Activated CD8-positive, alpha-beta memory T cell treated with anti-CD3 and anti-CD28 coated beads, Interleukin-2, amount 50 U/mL, for 48 hours (primary cell): ENCODE measurements around the gene GPR137B.
A peak's percentile ranks its signal among the peaks of the same experiment; 100 is the strongest.

ENCODE experiments used
- DNase-seq: peaks from one replicate; pipeline ENCODE4 v3.0.0-alpha.2; 2020

The GPR137B gene

GRCh38 chr1:236142253-236143103 lies at the start of gene GPR137B:
GPR137B (plus strand) TSS chr1:236142539; CDS start chr1:236142623, 84 bp downstream.
- peak; percentile 78 for DNase-seq

DNA sequence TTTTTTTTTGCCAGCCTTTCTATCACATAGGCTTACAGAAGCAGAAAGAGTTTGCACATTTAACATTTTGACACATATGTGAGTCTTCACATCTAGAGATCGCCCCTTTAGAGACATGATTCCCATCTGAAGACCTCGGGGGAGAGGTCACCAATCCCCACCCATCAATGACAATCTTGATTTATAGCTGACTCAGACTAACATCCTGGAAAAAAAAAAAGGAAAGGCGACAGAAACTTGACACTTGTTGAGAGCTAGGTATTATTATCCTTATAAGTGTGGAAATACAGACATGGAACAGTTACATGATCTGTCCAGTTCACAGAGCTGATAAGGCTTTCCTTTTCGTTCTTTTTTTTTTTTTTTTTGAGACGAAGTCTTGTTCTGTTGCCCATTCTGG lies 49.4 kb upstream of the GPR137B start:
- no peak for DNase-seq

- DNase-seq, result no peak
These were observed 46.4 kb upstream of the GPR137B start for GRCh38 chr1:236095705-236096520.

GRCh38 chr1:236096660-236097482 lies 45.5 kb upstream of the GPR137B start:
- DNase-seq, result peak; percentile 93

GRCh38 chr1:236098267-236098666 lies 44.1 kb upstream of the GPR137B start:
- DNase-seq, result no peak

DNA sequence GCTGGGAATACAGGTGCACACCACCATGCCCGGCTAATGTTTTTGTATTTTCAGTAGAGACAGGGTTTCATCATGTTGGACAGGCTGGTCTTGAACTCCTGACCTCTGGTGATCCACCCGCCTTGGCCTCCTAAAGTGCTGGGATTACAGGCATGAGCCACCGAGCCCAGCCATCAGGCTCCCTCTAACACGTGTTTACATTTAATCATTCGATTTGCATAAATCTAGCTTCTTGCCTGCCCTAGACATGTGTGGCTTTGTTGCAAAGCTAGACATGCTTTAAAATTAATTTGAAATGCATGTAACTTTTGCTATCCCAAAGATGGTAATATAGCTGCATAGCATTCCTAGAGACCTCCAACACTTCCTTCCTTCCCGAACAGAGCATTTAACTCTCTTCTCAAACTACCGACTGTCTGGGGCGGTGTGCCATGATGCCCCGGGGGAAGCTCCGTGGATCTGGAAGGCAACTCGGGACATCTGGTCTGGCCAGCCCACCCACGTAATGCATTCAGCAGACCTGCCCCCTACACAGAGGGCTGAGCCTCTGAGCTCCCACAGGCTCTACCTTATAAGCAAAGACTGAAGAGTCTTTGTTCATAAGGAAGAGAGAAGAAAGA lies 42.9 kb upstream of the GPR137B start:
- no peak for DNase-seq

GRCh38 chr1:236100799-236101198 lies 41.5 kb upstream of the GPR137B start:
- no peak for DNase-seq

- no peak for DNase-seq
These were observed 40.8 kb upstream of the GPR137B start for GRCh38 chr1:236101233-236102200.

- no peak for DNase-seq
These were observed 39.7 kb upstream of the GPR137B start for GRCh38 chr1:236102611-236103010.

DNA sequence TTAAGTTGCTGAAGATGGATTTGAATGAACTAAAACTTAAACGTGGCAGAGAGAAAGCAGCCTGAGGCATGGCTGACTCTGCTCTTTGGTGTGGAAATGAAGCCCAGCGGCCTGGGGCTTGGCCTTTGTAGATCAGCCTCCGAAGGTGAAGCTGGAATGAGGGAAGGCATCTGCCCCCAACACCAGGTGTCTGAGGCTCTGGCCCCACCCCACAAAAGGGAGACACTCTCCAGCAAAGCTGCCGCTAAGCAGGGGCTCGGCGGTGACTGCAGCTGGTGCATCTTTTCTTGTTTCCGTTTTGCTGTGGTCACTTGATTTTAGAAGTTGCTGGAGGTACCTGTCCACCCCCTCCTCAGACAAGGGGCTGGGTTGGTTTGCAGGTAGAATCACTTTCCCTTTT lies 39.3 kb upstream of the GPR137B start:
- DNase-seq, result no peak

- DNase-seq, result peak; percentile 77
These were observed 38.6 kb upstream of the GPR137B start for GRCh38 chr1:236103646-236104218.

DNA sequence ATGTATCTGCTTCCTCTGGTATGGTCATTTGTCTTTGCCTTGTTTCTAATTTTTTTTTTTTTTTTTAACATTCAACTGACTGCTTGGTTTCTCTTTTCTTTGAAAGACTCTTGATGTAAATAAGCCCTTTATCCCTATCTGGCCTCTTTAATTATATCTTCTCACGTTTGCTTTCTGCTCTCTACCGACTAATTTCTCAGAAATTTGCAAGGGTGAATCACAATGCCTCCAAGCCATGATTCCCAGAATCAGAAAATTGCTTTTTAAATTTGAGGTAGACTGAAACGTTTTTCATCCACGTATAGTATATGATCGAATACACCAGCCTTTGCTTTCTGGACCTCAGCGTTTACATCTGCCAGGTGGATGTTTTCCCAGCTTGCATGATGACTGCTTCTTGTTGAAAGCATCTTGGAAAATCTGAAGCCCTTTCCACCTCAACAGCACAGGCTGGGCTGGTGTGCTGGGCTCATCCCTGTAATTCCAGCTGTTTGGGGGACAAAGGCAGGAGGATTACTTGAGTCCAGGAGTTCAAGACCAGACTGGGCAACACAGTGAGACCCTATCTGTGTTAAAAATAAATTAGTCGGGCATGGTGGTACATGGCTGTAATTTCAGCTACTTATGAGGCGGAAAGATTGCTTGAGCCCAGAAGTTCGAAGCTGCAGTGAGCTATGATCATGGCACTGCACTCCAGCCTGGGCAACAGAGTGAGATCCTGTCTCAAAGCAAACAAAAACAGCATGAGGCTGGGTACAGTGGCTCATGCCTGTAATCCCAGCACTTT lies 35.0 kb upstream of the GPR137B start:
- DNase-seq, result no peak

DNA sequence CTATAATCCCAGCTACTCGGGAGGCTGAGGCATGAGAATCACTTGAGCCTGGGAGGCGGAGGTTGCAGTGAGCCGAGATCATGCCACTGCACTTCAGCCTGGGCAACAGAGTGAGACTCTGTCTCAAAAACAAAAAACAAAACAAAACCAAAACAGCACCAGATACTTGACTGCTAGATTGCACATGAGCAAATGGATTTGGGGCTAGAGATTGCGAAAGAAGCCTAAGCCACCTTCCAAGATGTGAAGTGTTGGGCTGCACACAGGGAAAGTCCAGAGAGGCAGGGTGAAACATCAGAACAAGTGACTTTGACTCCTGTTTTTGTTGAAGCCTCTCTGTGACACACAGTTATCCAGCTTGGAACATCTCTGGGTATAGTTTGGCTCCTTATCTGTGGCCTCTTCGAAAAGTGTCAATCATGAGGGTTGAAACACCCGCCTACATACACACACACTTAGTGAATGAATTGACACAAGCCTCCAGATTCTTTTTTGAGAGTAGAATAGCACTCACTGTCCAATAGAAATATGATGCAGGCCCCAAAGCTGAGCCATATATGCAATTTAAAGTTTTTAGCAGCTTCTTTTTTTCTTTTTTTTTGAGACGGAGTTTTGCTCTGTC lies 34.2 kb upstream of the GPR137B start:
- no peak for DNase-seq

DNA sequence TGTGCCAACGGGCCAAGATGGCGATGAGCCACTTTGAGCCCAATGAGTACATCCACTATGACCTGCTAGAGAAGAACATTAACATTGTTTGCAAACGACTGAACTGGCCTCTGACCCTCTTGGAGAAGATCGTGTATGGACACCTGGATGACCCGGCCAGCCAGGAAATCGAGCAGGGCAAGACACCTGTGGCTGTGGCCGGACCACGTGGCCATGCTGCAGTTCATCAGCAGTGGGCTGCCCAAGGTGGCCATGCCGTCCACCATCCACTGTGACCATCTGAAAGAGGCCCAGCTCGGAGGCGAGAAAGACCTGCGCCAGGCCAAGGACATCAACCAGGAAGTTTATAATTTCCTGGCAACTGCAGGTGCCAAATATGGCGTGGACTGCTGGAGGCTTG lies 32.2 kb upstream of the GPR137B start:
- DNase-seq, result no peak

DNA sequence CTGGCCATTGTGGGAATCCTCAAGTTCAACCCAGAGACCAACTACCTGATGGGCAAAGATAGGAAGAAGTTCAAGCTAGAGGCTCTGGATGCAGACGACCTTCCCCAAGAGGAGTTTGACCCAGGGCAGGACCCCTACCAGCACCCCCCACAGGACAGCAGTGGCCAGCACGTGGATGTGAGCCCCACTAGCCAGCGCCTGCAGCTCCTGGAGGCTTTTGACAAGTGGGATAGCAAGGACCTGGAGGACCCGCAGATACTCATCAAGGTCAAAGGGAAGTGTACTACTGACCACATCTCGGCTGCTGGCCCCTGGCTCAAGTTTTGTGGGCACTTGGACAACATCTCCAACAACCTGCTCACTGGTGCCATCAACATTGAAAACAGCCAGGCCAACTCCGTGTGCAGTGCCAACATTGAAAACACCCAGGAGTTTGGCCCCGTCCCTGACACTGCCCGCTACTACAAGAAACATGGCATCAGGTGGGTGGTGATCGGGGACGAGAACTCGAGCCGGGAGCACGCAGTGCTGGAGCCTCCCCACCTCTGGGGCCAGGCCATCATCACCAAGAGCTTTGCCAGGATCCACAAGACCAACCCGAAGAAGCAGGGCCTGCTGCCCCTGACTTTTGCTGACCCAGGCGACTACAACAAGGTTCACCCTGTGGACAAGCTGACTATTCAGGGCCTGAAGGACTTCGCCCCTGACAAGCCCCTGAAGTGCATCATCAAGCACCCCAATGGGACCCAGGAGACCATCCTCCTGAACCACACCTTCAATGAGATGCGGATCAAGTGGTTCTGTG lies 30.6 kb upstream of the GPR137B start:
- DNase-seq, result no peak

DNA sequence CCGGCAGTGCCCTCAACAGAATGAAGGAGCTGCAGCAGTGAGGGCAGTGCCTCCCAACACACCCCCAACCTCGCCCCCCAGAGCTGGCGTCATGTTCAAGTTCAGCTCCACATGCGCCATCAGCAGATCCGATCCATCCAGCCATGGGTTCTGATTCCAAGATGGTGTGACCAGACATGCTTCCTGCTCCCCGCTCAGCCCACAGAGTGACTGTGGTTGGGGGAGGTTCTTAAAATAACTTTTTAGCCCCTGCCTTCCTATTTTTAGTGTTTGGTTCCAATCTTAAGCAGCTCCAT lies 30.1 kb upstream of the GPR137B start:
- no peak for DNase-seq

- DNase-seq, result no peak
These were observed 28.9 kb upstream of the GPR137B start for GRCh38 chr1:236113324-236114032.

- DNase-seq, result no peak
These were observed 28.1 kb upstream of the GPR137B start for GRCh38 chr1:236114076-236114747.
